Loucy (cell line): ENCODE measurements around the gene SMOC1.
A peak's percentile ranks its signal among the peaks of the same experiment; 100 is the strongest.

Experiments
- H2AFZ ChIP-seq: fragments of 200-600 bp; sonication (generic); 2 replicates; pipeline ENCODE4 v1.6.0; 2016; ENCODE audit warnings: antibody characterized with exemption, mild to moderate bottlenecking, low read length, moderate library complexity
- H3F3A ChIP-seq: fragments of 200-600 bp; 2 replicates; pipeline ENCODE4 v1.6.0; 2016; ENCODE audit warnings: antibody characterized with exemption, low read depth, mild to moderate bottlenecking
- H3K27me3 ChIP-seq: fragments of 200-600 bp; sonication (generic); 2 replicates; pipeline ENCODE4 v1.6.1; 2014; ENCODE audit warnings: low read length, mild to moderate bottlenecking; ENCODE audit not compliant: insufficient read depth, poor library complexity, severe bottlenecking
- H3K36me3 ChIP-seq: fragments of 200-600 bp; sonication (generic); 2 replicates; pipeline ENCODE4 v1.6.1; 2016; ENCODE audit warnings: low read length; ENCODE audit not compliant: insufficient read depth
- H3K4me1 ChIP-seq: fragments of 200-600 bp; sonication (generic); 2 replicates; pipeline ENCODE4 v1.5.1; 2014; ENCODE audit warnings: low read length, mild to moderate bottlenecking; ENCODE audit not compliant: insufficient read depth, poor library complexity, severe bottlenecking
- H3K4me2 ChIP-seq: fragments of 200-600 bp; sonication (generic); 2 replicates; pipeline ENCODE4 v1.6.0; 2014; ENCODE audit warnings: antibody characterized with exemption, low read length, low read depth, mild to moderate bottlenecking; ENCODE audit not compliant: poor library complexity, severe bottlenecking
- H3K4me3 ChIP-seq: fragments of 200-600 bp; sonication (generic); 2 replicates; pipeline ENCODE4 v1.5.1; 2014; ENCODE audit warnings: low read length, mild to moderate bottlenecking, mixed read lengths; ENCODE audit not compliant: poor library complexity, severe bottlenecking
- H3K79me2 ChIP-seq: fragments of 200-600 bp; sonication (generic); 2 replicates; pipeline ENCODE4 v1.6.1; 2014; ENCODE audit warnings: low read length; ENCODE audit not compliant: insufficient read depth
- H3K9ac ChIP-seq: fragments of 200-600 bp; sonication (generic); 2 replicates; pipeline ENCODE4 v1.6.0; 2014; ENCODE audit warnings: mild to moderate bottlenecking, low read depth, low read length, moderate library complexity; ENCODE audit not compliant: poor library complexity, severe bottlenecking
- H3K9me2 ChIP-seq: fragments of 200-600 bp; sonication (generic); replicated peaks from 2 replicates; pipeline ENCODE4 v1.6.1; 2016; ENCODE audit warnings: low read depth, low read length, mixed read lengths
- H3K9me3 ChIP-seq: fragments of 200-600 bp; sonication (generic); 2 replicates; pipeline ENCODE4 v1.6.1; 2014; ENCODE audit warnings: mild to moderate bottlenecking, antibody characterized with exemption, low read length, low read depth; ENCODE audit not compliant: insufficient read depth
- H4K20me1 ChIP-seq: fragments of 200-600 bp; sonication (generic); 2 replicates; pipeline ENCODE4 v1.6.0; 2014; ENCODE audit warnings: antibody characterized with exemption, low read length, mild to moderate bottlenecking; ENCODE audit not compliant: insufficient read depth, poor library complexity, severe bottlenecking
- CTCF ChIP-seq: fragments of 200-600 bp; sonication (generic); conservative IDR thresholded peaks from 2 replicates; pipeline ENCODE4 v1.5.1; 2014; ENCODE audit warnings: mild to moderate bottlenecking, antibody characterized with exemption, low read length
- EZH2phosphoT487 ChIP-seq: fragments of 200-600 bp; IDR thresholded peaks from 2 replicates; pipeline ENCODE4 v1.6.1; 2018; ENCODE audit warnings: antibody characterized with exemption, mild to moderate bottlenecking, moderate library complexity, borderline replicate concordance

The SMOC1 gene

GRCh38 chr14:70011708-70012107 lies 132.5 kb downstream of the SMOC1 start:
- H3K9me3 ChIP-seq, result no peaks in the 10 kb centered on the region
- no peaks in the 10 kb centered on the region for H3F3A ChIP-seq
- H3K4me1 ChIP-seq, result no peaks in the 10 kb centered on the region
- TF ChIP-seq EZH2phosphoT487, result no peak
- no peak for TF ChIP-seq CTCF
- no peak overlapping the region for H3K4me3 ChIP-seq
- no peaks in the 10 kb centered on the region for H3K27me3 ChIP-seq
- H4K20me1 ChIP-seq, result no peaks in the 10 kb centered on the region
- no peaks in the 10 kb centered on the region for H3K36me3 ChIP-seq
- H3K4me2 ChIP-seq, result no peak overlapping the region
- H3K79me2 ChIP-seq, result no peaks in the 10 kb centered on the region
- no peak overlapping the region for H3K9ac ChIP-seq
- H2AFZ ChIP-seq, result no peak overlapping the region
- no peaks in the 10 kb centered on the region for H3K9me2 ChIP-seq

- no peak overlapping the region for H3K9ac ChIP-seq
- no peaks in the 10 kb centered on the region for H3K36me3 ChIP-seq
- H3K27me3 ChIP-seq, result no peaks in the 10 kb centered on the region
- no peaks in the 10 kb centered on the region for H4K20me1 ChIP-seq
- TF ChIP-seq CTCF, result peak; percentile 95
- no peak for TF ChIP-seq EZH2phosphoT487
- H3K4me1 ChIP-seq, result no peaks in the 10 kb centered on the region
- H3K79me2 ChIP-seq, result no peaks in the 10 kb centered on the region
- no peaks in the 10 kb centered on the region for H3F3A ChIP-seq
- H3K4me3 ChIP-seq, result no peak overlapping the region
- no peak overlapping the region for H3K4me2 ChIP-seq
- no peaks in the 10 kb centered on the region for H3K9me2 ChIP-seq
- H2AFZ ChIP-seq, result no peak overlapping the region
- H3K9me3 ChIP-seq, result no peaks in the 10 kb centered on the region
These were observed 134.2 kb downstream of the SMOC1 start for GRCh38 chr14:70013271-70013873.

- H3K9me2 ChIP-seq, result no peaks in the 10 kb centered on the region
- H3K9ac ChIP-seq, result no peak overlapping the region
- H3K4me1 ChIP-seq, result peaks cover 4% of the 10 kb centered on the region
- H3K4me3 ChIP-seq, result no peak overlapping the region
- H3F3A ChIP-seq, result no peaks in the 10 kb centered on the region
- no peaks in the 10 kb centered on the region for H3K36me3 ChIP-seq
- no peak overlapping the region for H3K4me2 ChIP-seq
- no peaks in the 10 kb centered on the region for H3K9me3 ChIP-seq
- H3K27me3 ChIP-seq, result no peaks in the 10 kb centered on the region
- H3K79me2 ChIP-seq, result no peaks in the 10 kb centered on the region
- no peak overlapping the region for H2AFZ ChIP-seq
- H4K20me1 ChIP-seq, result no peaks in the 10 kb centered on the region
- TF ChIP-seq EZH2phosphoT487, result no peak
- no peak for TF ChIP-seq CTCF
These were observed 135.3 kb downstream of the SMOC1 start for GRCh38 chr14:70014406-70015095.
